Stimulated activated naive CD8-positive, alpha-beta T cell treated with anti-CD3 and anti-CD28 coated beads, Interleukin-15, amount 100 ng/mL, for 72 hours (primary cell): ENCODE results near the gene FGFR2.

Source experiments
- ATAC-seq: fragments of 150-1000 bp; cut with Tn5 transposase; 2 replicates; pipeline ENCODE4 v1.10.0; 2021; ENCODE audit warnings: mild to moderate bottlenecking, moderate library complexity
- DNase-seq, 2 donors: peaks; one replicate each; pipeline ENCODE4 v3.0.0; 2021 to 2022
- H3K27ac Mint-ChIP-seq, 2 donors: one replicate each; pipeline ENCODE4 v1.8.0; 2022; ENCODE audit warnings: mild to moderate bottlenecking in 2 of 2, mixed read lengths in 2 of 2, moderate library complexity in 2 of 2
- H3K27me3 Mint-ChIP-seq: one replicate; pipeline ENCODE4 v1.8.0; 2022; ENCODE audit warnings: mixed read lengths
- H3K4me1 Mint-ChIP-seq: one replicate; pipeline ENCODE4 v1.8.0; 2022; ENCODE audit warnings: mild to moderate bottlenecking, mixed read lengths
- H3K4me3 Mint-ChIP-seq, 2 donors: one replicate each; pipeline ENCODE4 v1.8.0; 2022; ENCODE audit warnings: mild to moderate bottlenecking in 2 of 2, mixed read lengths in 2 of 2, moderate library complexity in 1 of 2
- H3K9me3 Mint-ChIP-seq, 2 donors: one replicate each; pipeline ENCODE4 v1.8.0; 2022; ENCODE audit warnings: mixed read lengths in 2 of 2

The FGFR2 gene

GRCh38 chr10:121580276-121581116 is 17.7 kb downstream of the FGFR2 start:
- ATAC-seq = no peak

GRCh38 chr10:121579656-121580055 is 18.6 kb downstream of the FGFR2 start:
- ATAC-seq = no peak
- Mint-ChIP-seq H3K4me1 (no peaks in the 10 kb centered on the region), H3K9me3 (no peaks in the 10 kb centered on the region), H3K27me3 (no peaks in the 10 kb centered on the region), H3K4me3 (no peak overlapping the region), H3K27ac (no peak overlapping the region)
- DNase-seq = no peak

More at GRCh38 chr10:121580276-121581116, 17.7 kb downstream of the FGFR2 start:
- Mint-ChIP-seq H3K4me1 (no peaks in the 10 kb centered on the region), H3K4me3 (no peak overlapping the region), H3K27ac (no peak overlapping the region), H3K9me3 (no peaks in the 10 kb centered on the region), H3K27me3 (no peaks in the 10 kb centered on the region)
- DNase-seq = no peak

- DNase-seq = no peak
- no peak overlapping the region for H3K4me3 Mint-ChIP-seq
- no peaks in the 10 kb centered on the region for H3K9me3 Mint-ChIP-seq
- no peak for ATAC-seq
- no peaks in the 10 kb centered on the region for H3K27me3 Mint-ChIP-seq
- H3K4me1 Mint-ChIP-seq = no peaks in the 10 kb centered on the region
- H3K27ac Mint-ChIP-seq = no peak overlapping the region
These were observed 19.3 kb downstream of the FGFR2 start for GRCh38 chr10:121578965-121579364.

- ATAC-seq (no peak), DNase-seq (no peak)
- Mint-ChIP-seq H3K9me3 (no peaks in the 10 kb centered on the region), H3K27me3 (no peaks in the 10 kb centered on the region), H3K4me1 (no peaks in the 10 kb centered on the region), H3K4me3 (no peak overlapping the region), H3K27ac (no peak overlapping the region)
These were observed 19.9 kb downstream of the FGFR2 start for GRCh38 chr10:121578298-121578697.

DNA sequence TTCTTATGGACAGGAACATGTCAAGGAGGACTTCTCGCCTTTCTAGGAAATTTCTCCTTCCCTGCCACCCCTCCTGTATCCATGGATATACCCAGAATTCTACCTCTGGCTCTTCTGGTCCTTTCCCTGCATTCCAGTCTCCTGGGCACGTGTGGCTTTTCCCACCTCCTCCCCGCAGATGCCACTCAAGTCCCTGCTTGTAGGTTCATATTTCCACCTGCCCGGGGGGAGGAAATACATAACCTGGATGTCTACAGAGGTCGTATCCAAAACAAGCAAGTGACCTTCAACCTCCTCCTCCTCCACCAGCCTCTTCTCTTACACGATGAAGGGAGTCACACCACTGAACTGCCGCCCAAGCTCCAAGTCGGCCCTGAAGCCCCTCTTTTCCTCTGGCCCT is 20.7 kb downstream of the FGFR2 start:
- ATAC-seq = no peak
- no peaks in the 10 kb centered on the region for H3K4me1 Mint-ChIP-seq

GRCh38 chr10:121576139-121576538 is 22.1 kb downstream of the FGFR2 start:
- no peak for DNase-seq
- H3K27me3 Mint-ChIP-seq = no peaks in the 10 kb centered on the region
- H3K9me3 Mint-ChIP-seq = no peaks in the 10 kb centered on the region
- no peak overlapping the region for H3K4me3 Mint-ChIP-seq
- ATAC-seq = no peak
- H3K27ac Mint-ChIP-seq = no peak overlapping the region
- H3K4me1 Mint-ChIP-seq = no peaks in the 10 kb centered on the region

More for the DNA sequence above, 20.7 kb downstream of the FGFR2 start:
- H3K27ac Mint-ChIP-seq = no peak overlapping the region
- DNase-seq = no peak
- H3K4me3 Mint-ChIP-seq = no peak overlapping the region
- H3K9me3 Mint-ChIP-seq = no peaks in the 10 kb centered on the region
- no peaks in the 10 kb centered on the region for H3K27me3 Mint-ChIP-seq

DNA sequence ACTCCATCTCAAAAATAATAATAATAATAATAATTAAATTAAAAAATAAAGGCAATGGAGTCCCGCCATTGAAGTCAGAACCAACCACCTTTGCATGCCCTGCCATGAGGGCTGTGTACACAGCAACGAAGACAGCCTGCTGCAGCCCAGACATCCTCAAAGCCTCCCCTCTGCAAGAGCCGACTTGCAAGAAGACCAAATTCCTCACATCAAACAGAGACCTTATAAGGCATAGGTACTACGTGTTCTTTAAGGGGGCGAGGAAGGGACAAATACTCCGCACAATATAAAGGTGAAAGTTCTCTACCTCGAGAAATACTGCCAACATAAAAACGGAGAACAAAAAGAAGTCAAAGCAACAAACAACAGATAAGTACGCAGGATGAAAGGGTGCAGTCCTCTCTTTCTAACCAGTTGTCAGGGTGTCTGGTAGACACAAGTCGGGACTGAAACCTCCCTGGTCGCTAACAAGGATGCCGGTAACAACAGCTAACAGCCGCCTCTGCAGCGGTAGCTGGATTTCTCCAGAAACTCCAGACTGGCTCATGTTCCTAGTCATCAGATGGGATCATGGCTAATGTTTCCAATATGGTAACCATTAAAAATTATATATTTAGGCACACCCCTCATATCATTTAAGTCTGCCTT is 23.6 kb downstream of the FGFR2 start:
- Mint-ChIP-seq H3K27ac (no peak overlapping the region), H3K4me1 (no peaks in the 10 kb centered on the region), H3K27me3 (no peaks in the 10 kb centered on the region), H3K4me3 (no peak overlapping the region), H3K9me3 (no peaks in the 10 kb centered on the region)
- no peak for DNase-seq
- no peak for ATAC-seq

- H3K4me1 Mint-ChIP-seq = no peaks in the 10 kb centered on the region
- no peaks in the 10 kb centered on the region for H3K9me3 Mint-ChIP-seq
- no peaks in the 10 kb centered on the region for H3K27me3 Mint-ChIP-seq
- no peak overlapping the region for H3K27ac Mint-ChIP-seq
- ATAC-seq (no peak), DNase-seq (no peak)
- H3K4me3 Mint-ChIP-seq = no peak overlapping the region
These were observed 24.7 kb downstream of the FGFR2 start for GRCh38 chr10:121573538-121573941.

GRCh38 chr10:121572859-121573537 is 25.2 kb downstream of the FGFR2 start:
- no peaks in the 10 kb centered on the region for H3K27me3 Mint-ChIP-seq
- H3K27ac Mint-ChIP-seq = no peak overlapping the region
- H3K4me1 Mint-ChIP-seq = no peaks in the 10 kb centered on the region
- H3K9me3 Mint-ChIP-seq = no peaks in the 10 kb centered on the region
- DNase-seq (no peak), ATAC-seq (no peak)
- no peak overlapping the region for H3K4me3 Mint-ChIP-seq

GRCh38 chr10:121570315-121570714 is 27.9 kb downstream of the FGFR2 start:
- no peaks in the 10 kb centered on the region for H3K4me1 Mint-ChIP-seq
- no peaks in the 10 kb centered on the region for H3K27me3 Mint-ChIP-seq
- peak overlapping the region in 1 of 2 donors; percentile 14 for H3K27ac Mint-ChIP-seq
- DNase-seq = no peak
- no peak overlapping the region for H3K4me3 Mint-ChIP-seq
- peaks cover 0 to 9% of the 10 kb centered on the region in 2 donors for H3K9me3 Mint-ChIP-seq
- no peak for ATAC-seq

DNA sequence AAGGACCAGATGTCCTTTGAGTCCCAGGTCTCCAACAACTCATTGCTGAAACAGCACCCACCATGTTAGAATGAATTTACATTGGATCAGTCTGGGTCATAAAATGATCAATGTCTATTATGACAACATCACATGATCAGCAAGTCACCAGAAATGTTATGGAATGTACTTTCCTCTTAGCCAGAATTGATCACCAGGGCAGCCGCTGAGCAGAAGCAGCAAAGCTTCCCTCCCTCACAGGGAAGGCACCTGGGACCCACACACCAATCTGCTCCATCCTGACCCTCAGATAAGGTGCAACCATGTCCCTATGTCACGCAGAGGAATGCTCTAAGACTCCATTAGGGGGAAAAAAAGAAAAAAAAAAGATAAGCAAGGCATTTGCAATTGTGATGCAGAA is 30.0 kb downstream of the FGFR2 start:
- no peaks in the 10 kb centered on the region for H3K4me1 Mint-ChIP-seq
- H3K27ac Mint-ChIP-seq = no peak overlapping the region
- no peak for ATAC-seq
- H3K27me3 Mint-ChIP-seq = no peaks in the 10 kb centered on the region
- no peak overlapping the region for H3K4me3 Mint-ChIP-seq
- H3K9me3 Mint-ChIP-seq = peaks cover 0 to 17% of the 10 kb centered on the region in 2 donors
- no peak for DNase-seq

DNA sequence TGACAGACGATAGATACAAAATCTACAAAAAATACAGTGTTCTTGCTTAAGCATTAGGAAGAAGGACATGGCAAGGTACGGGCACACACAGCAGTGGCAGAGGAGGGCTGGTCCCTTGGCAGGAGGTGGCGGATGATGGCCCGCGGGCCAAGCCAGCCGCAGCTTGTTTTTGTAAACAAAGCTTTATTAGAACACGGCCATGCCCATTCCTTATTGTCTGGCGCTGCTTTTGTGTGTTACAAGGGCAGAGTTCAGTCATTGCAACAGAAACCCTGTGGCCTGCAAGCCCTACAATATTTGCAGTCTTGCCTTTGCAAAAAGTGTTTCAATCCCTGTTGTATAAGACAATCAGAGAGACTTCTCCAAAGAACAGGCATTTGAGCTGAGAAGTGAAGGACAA is 30.7 kb downstream of the FGFR2 start:
- no peak overlapping the region for H3K27ac Mint-ChIP-seq

GRCh38 chr10:121566755-121567154 is 31.5 kb downstream of the FGFR2 start:
- Mint-ChIP-seq H3K4me3 (no peak overlapping the region), H3K9me3 (peaks cover 0 to 17% of the 10 kb centered on the region in 2 donors), H3K27me3 (no peaks in the 10 kb centered on the region), H3K4me1 (no peaks in the 10 kb centered on the region), H3K27ac (no peak overlapping the region)
- ATAC-seq (no peak), DNase-seq (no peak)

More for the DNA sequence above, 30.7 kb downstream of the FGFR2 start:
- no peaks in the 10 kb centered on the region for H3K4me1 Mint-ChIP-seq
- ATAC-seq (no peak), DNase-seq (no peak)
- no peaks in the 10 kb centered on the region for H3K27me3 Mint-ChIP-seq
- peaks cover 0 to 17% of the 10 kb centered on the region in 2 donors for H3K9me3 Mint-ChIP-seq
- no peak overlapping the region for H3K4me3 Mint-ChIP-seq

DNA sequence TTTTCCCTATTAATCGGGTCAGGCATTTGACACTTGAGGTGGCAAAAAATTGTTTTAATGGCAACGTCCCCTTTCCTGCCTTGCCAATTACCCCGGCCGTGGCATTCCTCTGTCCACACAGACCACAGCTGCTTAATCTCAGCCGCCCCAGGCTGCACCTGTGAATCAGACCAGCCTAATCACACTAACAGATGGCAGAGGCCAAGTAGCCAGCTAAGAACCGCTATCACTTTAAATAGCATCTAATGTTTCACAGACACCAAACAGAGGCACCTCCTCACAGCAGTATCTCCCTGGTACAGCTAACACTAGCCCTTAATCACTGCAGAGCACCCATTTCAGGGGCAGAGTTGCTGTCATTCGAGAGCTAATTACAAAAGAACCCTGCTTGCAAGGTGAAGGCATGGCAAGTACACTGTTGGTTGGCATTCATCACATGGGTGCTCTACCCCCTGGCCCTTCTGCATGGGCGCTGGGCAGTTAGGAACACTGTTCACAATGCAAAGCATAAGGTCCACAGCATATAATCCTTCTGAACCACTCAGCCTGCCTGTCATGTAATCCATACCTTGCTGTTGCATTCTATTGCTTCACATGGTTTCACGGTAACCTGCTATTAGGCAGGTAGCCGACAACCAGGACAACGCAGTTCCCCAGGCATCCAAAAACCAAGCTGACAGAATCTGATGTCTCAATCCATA is 38.8 kb downstream of the FGFR2 start:
- Mint-ChIP-seq H3K4me1 (no peaks in the 10 kb centered on the region), H3K27ac (no peak overlapping the region), H3K27me3 (no peaks in the 10 kb centered on the region), H3K9me3 (peaks cover 0 to 8% of the 10 kb centered on the region in 2 donors), H3K4me3 (no peak overlapping the region)
- DNase-seq = no peak
- no peak for ATAC-seq

DNA sequence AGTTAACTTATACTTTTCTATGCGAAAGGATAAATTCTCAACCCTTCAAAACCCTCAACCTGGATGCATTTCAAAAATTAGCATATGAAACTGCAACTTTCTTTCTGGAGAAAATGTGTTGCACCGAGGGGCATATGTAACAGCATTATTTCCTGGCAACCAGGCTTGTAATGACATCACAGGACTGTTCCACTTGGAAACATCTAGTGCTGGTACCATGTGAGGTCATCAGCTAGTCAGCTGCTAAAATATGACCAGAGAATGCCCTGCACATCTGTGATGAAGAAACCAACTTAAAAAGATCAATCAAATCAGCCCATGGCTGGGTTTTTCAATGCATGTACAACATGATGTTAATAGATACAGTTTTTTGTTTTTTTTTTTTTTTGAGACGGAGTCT is 40.0 kb downstream of the FGFR2 start:
- ATAC-seq (no peak), DNase-seq (no peak)
- no peaks in the 10 kb centered on the region for H3K9me3 Mint-ChIP-seq
- H3K4me3 Mint-ChIP-seq = no peak overlapping the region
- no peak overlapping the region for H3K27ac Mint-ChIP-seq
- H3K4me1 Mint-ChIP-seq = no peaks in the 10 kb centered on the region
- H3K27me3 Mint-ChIP-seq = no peaks in the 10 kb centered on the region
